MM.1S (cell line): Measurements from ENCODE around the gene RAB10.

Experiments used
- EZH2 ChIP-seq: fragments of 300-600 bp; sonication (generic); optimal IDR thresholded peaks from 2 replicates; pipeline ENCODE3; 2017; ENCODE audit warnings: low read depth, mild to moderate bottlenecking, antibody characterized with exemption, low read length, mixed read lengths
- EZH2phosphoT487 ChIP-seq: fragments of 300-600 bp; sonication (generic); IDR thresholded peaks from 2 replicates; pipeline ENCODE4 v1.6.1; 2018; ENCODE audit warnings: antibody characterized with exemption, low read length

- TF ChIP-seq EZH2, result no peak
- TF ChIP-seq EZH2phosphoT487, result no peak
Measured at GRCh38 chr2:26068602-26069298, 34.9 kb downstream of the RAB10 start.
